HG03521 (cell line): ENCODE data around the gene LRRC27.
"Not testable (repeated sequence)": the region's sequence is repeated elsewhere in the genome, so short reads cannot be mapped to it uniquely, and the experiment has no call there.

Experiments used
- ATAC-seq: cut with Tn5 transposase; IDR thresholded peaks from one replicate; pipeline ENCODE4 v1.9.1; 2021; ENCODE audit warnings: mild to moderate bottlenecking, moderate library complexity; ENCODE audit not compliant: unreplicated experiment

Gene LRRC27

DNA sequence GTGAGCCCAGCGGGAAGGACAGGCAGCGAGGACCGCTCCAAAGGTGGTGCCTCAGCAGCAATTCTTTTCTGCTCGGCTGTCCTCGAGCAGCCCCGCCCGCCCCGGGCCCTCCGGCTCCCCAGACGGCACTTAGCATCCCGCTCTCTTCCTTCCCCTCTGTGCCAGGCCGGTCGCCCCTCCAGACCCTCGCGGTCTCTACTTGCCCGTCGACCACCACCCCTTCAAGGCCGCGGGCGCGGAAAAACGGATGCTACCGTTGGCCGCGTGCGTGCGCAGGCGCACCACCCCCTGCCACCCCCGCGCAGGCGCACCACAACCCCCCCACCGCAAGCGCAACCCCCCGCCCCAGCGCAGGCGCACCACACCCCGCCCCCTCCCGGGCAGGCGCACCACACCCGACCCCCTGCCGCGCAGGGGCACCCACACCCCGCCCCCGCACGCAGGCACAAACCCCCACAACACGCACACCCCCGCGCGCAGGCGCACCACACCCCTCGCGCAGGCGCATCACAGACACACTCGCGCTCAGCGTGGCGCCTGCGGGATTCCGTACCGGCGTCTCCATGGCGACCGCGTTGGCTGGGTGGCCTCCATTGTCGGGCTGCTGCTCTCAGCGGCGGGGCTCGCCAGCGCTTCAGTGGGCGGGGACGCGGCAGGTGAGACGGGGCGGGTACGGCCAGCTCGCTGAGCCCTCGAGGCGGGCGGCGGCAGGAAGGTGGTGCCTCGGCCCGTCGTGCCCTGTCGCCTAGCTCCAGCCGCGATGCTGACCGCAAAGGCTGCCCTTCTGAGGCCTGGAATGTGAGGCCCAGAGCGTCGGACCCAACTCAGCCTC lies at the start of gene LRRC27:
TSS of gene LRRC27 (plus strand) at position 593 of the 832 bp plus-strand sequence. CDS start 1,332 bp downstream, outside the sequence.
- peak; percentile 63 for ATAC-seq

- no peak for ATAC-seq
Observed at GRCh38 chr10:132282667-132283603, 49.1 kb upstream of the LRRC27 start.

- ATAC-seq, result no peak
Observed at GRCh38 chr10:132283604-132284382, 48.2 kb upstream of the LRRC27 start.

- no peak for ATAC-seq
Observed at GRCh38 chr10:132289439-132289838, 42.6 kb upstream of the LRRC27 start.

GRCh38 chr10:132290631-132291030 lies 41.4 kb upstream of the LRRC27 start:
- no peak for ATAC-seq

DNA sequence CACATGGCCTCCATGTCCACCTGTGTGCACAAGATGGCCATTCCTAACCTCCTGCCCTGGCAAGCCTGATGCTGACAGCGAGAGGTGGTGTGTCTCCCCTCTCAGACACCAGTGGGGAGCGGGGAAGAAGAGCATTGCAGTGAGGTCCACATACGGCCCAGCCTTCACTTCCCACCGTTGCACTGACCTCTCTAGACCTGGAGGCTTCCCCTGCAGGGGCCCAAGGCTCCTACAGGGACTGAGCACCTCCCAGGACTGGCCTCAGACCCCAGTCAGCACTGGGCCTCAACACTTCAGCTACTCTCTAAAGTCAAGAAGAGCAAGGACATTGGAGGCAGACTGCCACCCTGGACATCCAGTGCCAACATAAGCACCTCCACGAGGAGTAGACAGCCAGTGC lies 40.2 kb upstream of the LRRC27 start:
- no peak for ATAC-seq

GRCh38 chr10:132292287-132293200 lies 39.4 kb upstream of the LRRC27 start:
- no peak for ATAC-seq

DNA sequence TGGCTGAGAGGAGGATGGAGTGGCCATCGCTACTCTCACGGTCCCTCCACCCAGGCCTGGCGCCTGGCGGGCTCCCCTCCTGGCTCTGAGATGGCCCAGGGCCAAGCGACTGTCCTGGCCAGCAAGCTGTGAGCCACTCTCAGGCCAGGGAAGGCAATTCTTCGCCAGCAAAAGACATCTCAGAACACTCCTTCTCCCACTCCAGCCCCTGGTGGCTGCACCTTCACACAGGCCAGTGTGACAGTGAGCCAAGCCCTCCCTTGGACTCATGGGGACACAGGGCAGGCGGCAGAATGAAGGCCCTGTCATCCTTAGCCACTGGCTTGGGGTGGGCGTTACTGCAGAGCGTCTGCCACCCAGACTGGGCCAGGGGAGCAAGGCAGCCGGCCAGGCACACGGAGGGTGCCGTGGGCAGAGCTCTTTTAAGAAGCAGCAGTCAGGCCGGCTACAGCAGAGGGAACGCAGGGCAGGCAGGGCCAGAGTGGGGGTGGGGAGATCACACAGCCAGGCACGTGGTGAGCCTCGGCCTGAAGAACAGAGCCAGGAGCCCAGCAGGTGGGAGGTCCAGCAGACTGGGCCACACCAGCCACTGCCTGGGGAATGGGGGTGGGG lies 38.7 kb upstream of the LRRC27 start:
- no peak for ATAC-seq

- ATAC-seq, result no peak
Observed at GRCh38 chr10:132293813-132294520, 38.0 kb upstream of the LRRC27 start.

GRCh38 chr10:132294561-132295318 lies 37.3 kb upstream of the LRRC27 start:
- ATAC-seq, result no peak

GRCh38 chr10:132295481-132295880 lies 36.5 kb upstream of the LRRC27 start:
- ATAC-seq, result not testable (repeated sequence)

DNA sequence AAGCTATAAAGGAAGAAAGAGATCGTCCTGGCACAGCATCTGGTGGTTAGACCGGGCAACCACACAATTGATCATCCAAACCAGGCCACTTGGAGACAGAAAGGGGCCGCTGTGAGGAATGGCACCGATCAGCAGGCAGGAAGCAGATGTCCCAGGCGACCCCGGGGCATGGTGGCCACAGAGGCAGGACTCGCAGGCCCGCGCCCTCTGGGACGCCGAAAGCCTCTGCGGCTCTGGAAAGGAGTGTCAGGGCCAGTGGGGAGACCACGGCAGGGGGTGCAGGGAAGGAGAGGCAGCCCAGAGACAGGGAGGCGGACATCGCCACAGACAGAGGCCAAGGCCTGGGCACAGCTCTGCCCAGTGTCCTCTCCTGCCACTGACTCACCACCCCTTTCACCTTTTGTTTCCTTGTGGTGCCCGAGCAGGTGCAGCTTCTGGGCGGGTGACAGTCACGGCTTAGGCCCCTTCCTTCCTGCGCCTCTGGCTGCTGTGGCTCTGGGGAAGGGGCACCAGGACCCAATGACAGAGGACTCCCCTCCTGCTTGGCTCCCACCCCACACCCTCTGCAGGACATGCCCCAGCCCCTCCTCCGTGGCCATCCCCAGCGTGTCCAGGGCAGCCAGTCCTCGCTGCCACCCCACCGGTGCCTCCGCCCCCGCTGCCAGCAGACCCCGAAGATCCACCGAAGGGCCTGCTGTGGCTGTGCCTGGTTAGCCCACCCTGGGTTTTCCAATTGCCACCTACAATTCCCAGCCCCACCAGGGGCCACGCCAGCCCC lies 35.1 kb upstream of the LRRC27 start:
- no peak for ATAC-seq

DNA sequence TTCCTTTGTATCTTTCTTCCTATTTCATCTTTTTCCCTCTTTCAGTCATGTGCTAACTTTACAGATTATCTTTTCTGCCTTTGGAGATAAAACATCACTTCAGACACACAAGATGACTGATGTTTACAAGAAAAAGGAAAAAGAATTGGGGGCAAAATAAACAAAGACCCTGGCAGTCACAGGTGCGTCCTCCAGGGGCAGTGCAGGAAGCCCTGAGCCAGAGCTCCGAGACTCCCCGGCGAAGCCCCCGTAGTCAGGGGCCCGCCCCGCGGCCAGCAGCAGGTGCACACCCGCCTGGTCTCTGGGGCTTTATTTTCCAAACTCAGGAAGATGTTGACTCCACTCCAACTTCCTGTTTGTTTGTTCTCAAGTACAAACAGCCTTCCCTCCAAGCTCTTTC lies 34.5 kb upstream of the LRRC27 start:
- ATAC-seq, result no peak

- ATAC-seq, result no peak
Observed at GRCh38 chr10:132298038-132298881, 33.7 kb upstream of the LRRC27 start.

DNA sequence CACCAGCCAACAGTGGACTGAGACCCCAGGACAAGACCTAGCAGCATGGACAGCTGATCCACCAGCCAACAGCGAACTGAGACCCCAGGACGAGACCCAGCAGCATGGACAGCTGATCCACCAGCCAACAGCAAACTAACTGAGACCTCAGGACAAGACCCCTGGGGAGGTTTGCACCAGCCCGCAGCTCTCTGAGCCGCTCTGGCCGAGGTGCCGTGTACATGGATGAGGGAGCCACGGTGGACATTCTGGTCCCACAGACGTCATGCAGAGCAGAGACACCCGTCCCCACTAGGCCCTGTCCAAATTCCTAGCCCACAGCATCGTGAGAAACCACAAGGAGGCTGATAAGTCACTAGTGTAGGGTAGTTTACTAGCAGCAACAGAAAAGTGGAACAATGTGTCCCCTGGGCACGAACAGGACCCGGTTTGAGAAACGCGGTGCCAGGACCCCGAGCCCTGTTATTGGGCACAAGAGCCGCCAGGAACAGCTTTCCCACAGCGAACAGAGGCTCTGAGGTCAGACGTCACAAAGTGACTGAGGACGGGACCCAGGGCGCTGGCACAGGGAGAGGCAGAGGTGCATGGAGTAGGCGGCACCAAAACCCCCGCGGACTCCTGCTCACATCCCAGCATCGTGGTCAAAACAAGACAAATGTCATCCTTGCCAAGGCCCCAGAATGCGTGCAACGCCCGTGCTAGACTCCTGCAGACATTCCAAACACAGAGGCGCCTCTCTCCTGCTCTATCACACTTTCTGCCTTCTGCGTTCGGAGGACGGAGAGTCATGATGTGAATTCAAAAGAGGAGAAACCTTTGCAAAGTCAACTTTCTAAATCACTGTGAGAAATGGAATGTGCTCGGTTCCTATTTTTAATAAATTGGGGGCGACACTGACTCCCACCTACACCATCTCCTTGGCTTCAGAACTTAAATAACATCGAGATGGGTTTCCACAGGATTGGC lies 32.3 kb upstream of the LRRC27 start:
- ATAC-seq, result no peak
